ENCODE data around the gene CRYBG2. TPM values are rescaled to one million over a fixed set of nuclear protein-coding genes. Genes with fewer than 3 reads are reported as not detected.
A peak's percentile ranks its signal among the peaks of the same experiment; 100 is the strongest.
"Not testable (repeated sequence)": the region's sequence is repeated elsewhere in the genome, so short reads cannot be mapped to it uniquely, and the experiment has no call there.

CRYBG2 gene
- total RNA-seq, 1 experiment from 2014 or later, result 0.64 TPM

- CTCF ChIA-PET, result no interaction called here
- intact Hi-C loops (cut with micrococcal nuclease; ENCODE audit: unreplicated experiment), result no loop called here
- no peaks in the 10 kb centered on the region for H3K4me1 ChIP-seq (ENCODE audit: control insufficient read depth, insufficient read depth, low read length)
- DNase-seq (ENCODE audit: low read depth, low spot score) (no peak), ATAC-seq (no peak)
- TF ChIP-seq SIN3A (IDR thresholded peaks at IDR 0.05; ENCODE audit: borderline replicate concordance, insufficient read depth, low read depth, low read length) (no peak), POLR2AphosphoS5 (IDR thresholded peaks at IDR 0.05; ENCODE audit: low read depth, low read length) (no peak), TCF7L2 (IDR thresholded peaks at IDR 0.05; ENCODE audit: low read depth, low read length) (no peak), CTCF (IDR thresholded peaks at IDR 0.05) (no peak), REST (IDR thresholded peaks at IDR 0.05; ENCODE audit: insufficient read depth in 1 of 2, low read depth in 2 of 2, low read length in 1 of 2) (no peak)
- H3K36me3 ChIP-seq (ENCODE audit: control insufficient read depth, insufficient read depth, low read length), result no peaks in the 10 kb centered on the region
- POLR2A ChIA-PET, result no interaction called here
- no peaks in the 10 kb centered on the region for H3K27me3 ChIP-seq (ENCODE audit: control insufficient read depth, insufficient read depth, low read length)
- in situ Hi-C loops (cut with HindIII; ENCODE audit: low pct_unique_long_range_greater_than_20kb, low sequenced_read_pairs), result no loop called here
- H3K4me3 ChIP-seq (ENCODE audit: low read depth in 2 of 2, low read length in 2 of 2), result no peak overlapping the region
- no peaks in the 10 kb centered on the region for H3K9me3 ChIP-seq (ENCODE audit: control insufficient read depth, insufficient read depth, low read depth, low read length)
- no TSS peak for BruUV-seq (replicated peaks)
- H3K27ac ChIP-seq (ENCODE audit: low read length), result no peak overlapping the region
These were observed 35.0 kb upstream of the CRYBG2 start for GRCh38 chr1:26388791-26389445.

GRCh38 chr1:26387447-26387846 lies 33.5 kb upstream of the CRYBG2 start:
- ChIA-PET POLR2A (no interaction called here), CTCF (no interaction called here)
- Histone ChIP-seq H3K27ac (ENCODE audit: low read length) (no peak overlapping the region), H3K4me1 (ENCODE audit: control insufficient read depth, insufficient read depth, low read length) (no peaks in the 10 kb centered on the region), H3K9me3 (ENCODE audit: control insufficient read depth, insufficient read depth, low read depth, low read length) (no peaks in the 10 kb centered on the region), H3K4me3 (ENCODE audit: low read depth in 2 of 2, low read length in 2 of 2) (no peak overlapping the region), H3K27me3 (ENCODE audit: control insufficient read depth, insufficient read depth, low read length) (no peaks in the 10 kb centered on the region), H3K36me3 (ENCODE audit: control insufficient read depth, insufficient read depth, low read length) (no peaks in the 10 kb centered on the region)
- ATAC-seq (peak; percentile 75), DNase-seq (ENCODE audit: low read depth, low spot score) (peak; percentile 59)
- in situ Hi-C loops (cut with HindIII; ENCODE audit: low pct_unique_long_range_greater_than_20kb, low sequenced_read_pairs) (no loop called here), intact Hi-C loops (cut with micrococcal nuclease; ENCODE audit: unreplicated experiment) (no loop called here)
- no peak for TF ChIP-seq POLR2AphosphoS5 (IDR thresholded peaks at IDR 0.05; ENCODE audit: low read depth, low read length)
- no peak for TF ChIP-seq CTCF (IDR thresholded peaks at IDR 0.05)
- TF ChIP-seq SIN3A (IDR thresholded peaks at IDR 0.05; ENCODE audit: borderline replicate concordance, insufficient read depth, low read depth, low read length), result no peak
- TF ChIP-seq TCF7L2 (IDR thresholded peaks at IDR 0.05; ENCODE audit: low read depth, low read length), result no peak
- no peak for TF ChIP-seq REST (IDR thresholded peaks at IDR 0.05; ENCODE audit: insufficient read depth in 1 of 2, low read depth in 2 of 2, low read length in 1 of 2)
- no TSS peak for BruUV-seq (replicated peaks)

GRCh38 chr1:26385063-26385462 lies 31.1 kb upstream of the CRYBG2 start:
- BruUV-seq (replicated peaks); in situ Hi-C loops (cut with HindIII; ENCODE audit: low pct_unique_long_range_greater_than_20kb, low sequenced_read_pairs); H3K36me3 ChIP-seq (ENCODE audit: control insufficient read depth, insufficient read depth, low read length); H3K4me3 ChIP-seq (ENCODE audit: low read depth in 2 of 2, low read length in 2 of 2); H3K27ac ChIP-seq (ENCODE audit: low read length); intact Hi-C loops (cut with micrococcal nuclease; ENCODE audit: unreplicated experiment); CTCF ChIA-PET; H3K9me3 ChIP-seq (ENCODE audit: control insufficient read depth, insufficient read depth, low read depth, low read length); POLR2A ChIA-PET; ATAC-seq; H3K27me3 ChIP-seq (ENCODE audit: control insufficient read depth, insufficient read depth, low read length); H3K4me1 ChIP-seq (ENCODE audit: control insufficient read depth, insufficient read depth, low read length); DNase-seq (ENCODE audit: low read depth, low spot score): not testable (repeated sequence)

Measured in Panc1 (cell line).